Endodermal cell (in vitro differentiated cells): Measurements from ENCODE around the gene AKAP8. TPM values are rescaled to one million over a fixed set of nuclear protein-coding genes. Genes with fewer than 3 reads are reported as not detected.
"Not testable (repeated sequence)": the region's sequence is repeated elsewhere in the genome, so short reads cannot be mapped to it uniquely, and the experiment has no call there.

Experiments
- DNase-seq: peaks from one replicate; pipeline ENCODE4 v3.0.0-alpha.2; 2017
- H3K27ac ChIP-seq: 2 replicates; pipeline ENCODE4 v1.5.1; 2013; ENCODE audit warnings: mild to moderate bottlenecking, low read depth, low read length, moderate library complexity
- H3K27me3 ChIP-seq: 2 replicates; pipeline ENCODE4 v1.6.1; 2013; ENCODE audit warnings: mild to moderate bottlenecking, low read length, moderate library complexity; ENCODE audit not compliant: insufficient read depth, control insufficient read depth, poor library complexity, severe bottlenecking
- H3K36me3 ChIP-seq: 2 replicates; pipeline ENCODE4 v1.7.0; 2013; ENCODE audit warnings: mild to moderate bottlenecking, low read length, moderate library complexity; ENCODE audit not compliant: control insufficient read depth, insufficient read depth
- H3K4me1 ChIP-seq: one replicate; pipeline ENCODE4 v1.7.0; 2013; ENCODE audit warnings: low read length; ENCODE audit not compliant: control insufficient read depth, insufficient read depth
- H3K4me3 ChIP-seq: 2 replicates; pipeline ENCODE4 v1.5.1; 2013; ENCODE audit warnings: mild to moderate bottlenecking, low read length, moderate library complexity
- H3K9ac ChIP-seq: 2 replicates; pipeline ENCODE4 v1.6.1; 2013; ENCODE audit warnings: mild to moderate bottlenecking, low read length, moderate library complexity; ENCODE audit not compliant: poor library complexity, severe bottlenecking; ENCODE audit errors: extremely low read depth
- H3K9me3 ChIP-seq: 2 replicates; pipeline ENCODE4 v1.6.1; 2013; ENCODE audit warnings: mild to moderate bottlenecking, low read length, moderate library complexity; ENCODE audit not compliant: control insufficient read depth
- H3K27ac Mint-ChIP-seq: 2 replicates; pipeline ENCODE4 v1.8.0; 2020; ENCODE audit warnings: mixed read lengths
- H3K27me3 Mint-ChIP-seq: 2 replicates; pipeline ENCODE4 v1.8.0; 2021; ENCODE audit warnings: mild to moderate bottlenecking, mixed read lengths; ENCODE audit not compliant: insufficient read depth
- H3K36me3 Mint-ChIP-seq: 2 replicates; pipeline ENCODE4 v1.8.0; 2020; ENCODE audit warnings: low read depth, mixed read lengths
- H3K4me1 Mint-ChIP-seq: 2 replicates; pipeline ENCODE4 v1.8.0; 2020; ENCODE audit warnings: mixed read lengths
- H3K4me3 Mint-ChIP-seq: 2 replicates; pipeline ENCODE4 v1.8.0; 2020; ENCODE audit warnings: mild to moderate bottlenecking, moderate library complexity, mixed read lengths
- H3K9me3 Mint-ChIP-seq: 2 replicates; pipeline ENCODE4 v1.8.0; 2020; ENCODE audit warnings: mild to moderate bottlenecking, mixed read lengths
- WGBS, 2 experiments: methylation state at CpG; one replicate each; pipeline versions ENCODE4 v1.1.5 to v1.1.7; 2013; ENCODE audit warnings: missing lambda C conversion rate in 2 of 2, mixed read lengths in 1 of 2; ENCODE audit not compliant: insufficient coverage in 1 of 2, insufficient read length in 1 of 2; 5-methylcytosine and 5-hydroxymethylcytosine counted together
- total RNA-seq, 2 donors: library from RNA; stranded (reverse); fragmentation: NEBNext Ultra II Directional in 1 of 2; extraction: Animal tissue kit (Norgen Biotek cat#: 25700) in 1 of 2; gene quantifications; 2 replicates in 1 of 2; 3 replicates in 1 of 2; pipeline ENCODE4 v1.2.1, GENCODE V29; 2021
- TF ChIP-seq, protein P1 (sequence below): fragments of 200-600 bp; sonication (generic); conservative IDR thresholded peaks from 2 replicates; pipeline ENCODE4 v1.5.0; 2021; ENCODE audit warnings: antibody characterized with exemption, mild to moderate bottlenecking

AKAP8 gene
- total RNA-seq, 2 donors from 2014 or later = 34.9 to 39.6 TPM

DNA sequence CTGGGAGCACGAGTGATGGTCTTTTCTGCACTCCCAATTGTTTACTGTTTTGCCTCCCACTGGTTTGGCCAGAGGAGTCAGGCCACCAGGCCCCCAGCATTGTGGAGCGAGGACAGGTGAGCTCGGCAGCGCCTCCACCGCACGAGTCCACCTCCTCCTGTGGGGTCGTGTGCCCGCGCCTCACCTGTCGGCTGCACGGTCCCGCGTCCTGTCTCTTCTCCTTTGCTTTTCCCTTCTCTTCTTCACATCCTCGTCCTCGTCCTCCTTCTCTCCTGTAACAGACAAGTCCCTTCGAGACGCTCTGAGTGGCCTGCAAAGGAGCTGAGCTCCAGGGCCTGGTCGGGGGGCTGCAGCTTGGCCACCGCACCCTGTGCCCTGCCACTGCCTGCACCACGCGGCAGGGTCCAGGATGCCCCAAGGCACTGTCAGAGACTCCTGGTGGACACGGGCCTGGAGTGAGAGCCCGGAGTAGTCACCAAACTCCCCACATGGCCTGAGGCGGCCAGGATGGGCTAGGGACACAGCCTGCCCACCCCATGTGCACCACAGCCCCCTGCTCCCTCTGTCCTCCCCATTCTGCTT lies 11.4 kb downstream of the AKAP8 start:
- TF ChIP-seq, protein P1, sequence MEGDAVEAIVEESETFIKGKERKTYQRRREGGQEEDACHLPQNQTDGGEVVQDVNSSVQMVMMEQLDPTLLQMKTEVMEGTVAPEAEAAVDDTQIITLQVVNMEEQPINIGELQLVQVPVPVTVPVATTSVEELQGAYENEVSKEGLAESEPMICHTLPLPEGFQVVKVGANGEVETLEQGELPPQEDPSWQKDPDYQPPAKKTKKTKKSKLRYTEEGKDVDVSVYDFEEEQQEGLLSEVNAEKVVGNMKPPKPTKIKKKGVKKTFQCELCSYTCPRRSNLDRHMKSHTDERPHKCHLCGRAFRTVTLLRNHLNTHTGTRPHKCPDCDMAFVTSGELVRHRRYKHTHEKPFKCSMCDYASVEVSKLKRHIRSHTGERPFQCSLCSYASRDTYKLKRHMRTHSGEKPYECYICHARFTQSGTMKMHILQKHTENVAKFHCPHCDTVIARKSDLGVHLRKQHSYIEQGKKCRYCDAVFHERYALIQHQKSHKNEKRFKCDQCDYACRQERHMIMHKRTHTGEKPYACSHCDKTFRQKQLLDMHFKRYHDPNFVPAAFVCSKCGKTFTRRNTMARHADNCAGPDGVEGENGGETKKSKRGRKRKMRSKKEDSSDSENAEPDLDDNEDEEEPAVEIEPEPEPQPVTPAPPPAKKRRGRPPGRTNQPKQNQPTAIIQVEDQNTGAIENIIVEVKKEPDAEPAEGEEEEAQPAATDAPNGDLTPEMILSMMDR = no peak
- no peak overlapping the region for H3K27ac Mint-ChIP-seq
- H3K27me3 Mint-ChIP-seq = no peaks in the 10 kb centered on the region
- no peaks in the 10 kb centered on the region for H3K4me1 Mint-ChIP-seq
- Histone ChIP-seq H3K27me3 (no peaks in the 10 kb centered on the region), H3K27ac (no peak overlapping the region), H3K9ac (no peak overlapping the region), H3K4me1 (no peaks in the 10 kb centered on the region), H3K36me3 (peaks cover 74% of the 10 kb centered on the region), H3K4me3 (no peak overlapping the region), H3K9me3 (peaks cover 11% of the 10 kb centered on the region)
- peaks cover 11% of the 10 kb centered on the region for H3K9me3 Mint-ChIP-seq
- DNase-seq = no peak
- H3K36me3 Mint-ChIP-seq = peaks cover 77% of the 10 kb centered on the region
- no peak overlapping the region for H3K4me3 Mint-ChIP-seq
- WGBS, 2 experiments = 96 to 97% methylated on average over 19 to 24 of the region's 24 CpGs

DNA sequence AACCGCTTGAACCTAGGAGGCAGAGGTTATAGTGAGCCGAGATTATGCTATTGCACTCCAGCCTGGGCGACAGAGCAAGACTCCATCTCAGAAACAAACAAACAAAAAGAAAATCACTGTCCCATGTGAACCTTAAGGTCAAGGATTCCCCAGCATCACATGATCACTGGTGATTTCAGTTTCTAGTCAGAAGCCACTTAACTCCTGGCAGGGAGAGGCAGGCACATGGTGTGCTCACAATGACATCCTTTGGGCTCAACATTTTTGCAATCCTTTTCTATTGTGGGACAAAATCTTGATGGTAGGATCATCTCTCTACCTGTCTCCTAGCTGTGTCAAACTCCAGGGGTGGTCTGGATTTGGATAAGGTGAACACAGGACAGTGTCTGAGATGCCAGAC lies 12.1 kb downstream of the AKAP8 start:
- no peaks in the 10 kb centered on the region for H3K4me1 ChIP-seq
- H3K9ac ChIP-seq = no peak overlapping the region
- H3K4me3 ChIP-seq = no peak overlapping the region
- TF ChIP-seq, protein P1 = no peak
- H3K27ac ChIP-seq = no peak overlapping the region
- Mint-ChIP-seq H3K36me3 (peaks cover 75% of the 10 kb centered on the region), H3K9me3 (peaks cover 13% of the 10 kb centered on the region), H3K27ac (no peak overlapping the region), H3K27me3 (no peaks in the 10 kb centered on the region), H3K4me1 (no peaks in the 10 kb centered on the region), H3K4me3 (no peak overlapping the region)
- H3K9me3 ChIP-seq = peaks cover 11% of the 10 kb centered on the region
- peaks cover 68% of the 10 kb centered on the region for H3K36me3 ChIP-seq
- no peak for DNase-seq
- H3K27me3 ChIP-seq = no peaks in the 10 kb centered on the region
- 97 to 100% methylated on average over 2 to 3 of the region's 3 CpGs for WGBS, 2 experiments

DNA sequence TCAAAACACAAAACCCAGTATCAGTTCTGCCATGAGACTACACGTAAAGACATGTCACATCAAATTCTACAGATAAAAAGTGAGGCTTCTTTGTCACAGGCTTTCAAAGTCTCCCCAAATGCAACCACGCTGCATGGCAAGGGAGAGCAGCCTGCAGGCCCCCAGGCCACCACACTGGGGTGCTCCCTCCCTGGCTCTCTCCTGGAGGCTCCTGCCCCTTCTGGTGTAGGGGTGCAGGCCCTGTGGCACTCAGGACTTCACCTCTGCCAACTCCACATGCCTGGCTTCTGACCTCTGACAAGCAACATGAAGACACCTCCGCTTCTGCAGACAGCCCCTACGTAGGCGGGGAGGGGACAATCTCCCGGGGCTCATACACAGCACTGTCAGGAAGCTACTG lies 14.3 kb downstream of the AKAP8 start:
- no peak overlapping the region for H3K4me3 Mint-ChIP-seq

DNA sequence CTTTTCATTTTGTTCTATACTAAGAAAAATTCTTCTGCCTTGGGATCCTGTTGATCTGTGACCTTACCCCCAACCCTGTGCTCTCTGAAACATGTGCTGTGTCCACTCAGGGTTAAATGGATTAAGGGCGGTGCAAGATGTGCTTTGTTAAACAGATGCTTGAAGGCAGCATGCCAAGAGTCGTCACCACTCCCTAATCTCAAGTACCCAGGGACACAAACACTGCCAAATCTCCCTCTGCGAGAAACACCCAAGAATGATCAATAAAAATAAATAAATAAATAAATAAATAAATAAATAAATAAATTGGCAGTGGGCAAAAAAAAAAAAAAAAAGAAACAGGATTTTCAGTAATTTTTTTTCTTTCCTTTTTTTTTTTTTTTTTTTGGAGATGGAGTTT lies 15.8 kb downstream of the AKAP8 start:
- DNase-seq, H3K4me1 ChIP-seq, H3K27me3 ChIP-seq, H3K9ac ChIP-seq, H3K27ac Mint-ChIP-seq, H3K27ac ChIP-seq, H3K27me3 Mint-ChIP-seq, H3K4me1 Mint-ChIP-seq, H3K4me3 ChIP-seq, H3K4me3 Mint-ChIP-seq: not testable (repeated sequence)
- peaks cover 71% of the 10 kb centered on the region for H3K36me3 ChIP-seq
- peaks cover 18% of the 10 kb centered on the region for H3K9me3 ChIP-seq
- H3K36me3 Mint-ChIP-seq = peaks cover 82% of the 10 kb centered on the region
- peaks cover 23% of the 10 kb centered on the region for H3K9me3 Mint-ChIP-seq
- WGBS, 2 experiments = 95% methylated on average over 2 of the region's 3 CpGs; no CpG with 5 or more reads in 1 of the 2 experiments

More for the DNA sequence above, 14.3 kb downstream of the AKAP8 start:
- Histone ChIP-seq H3K27me3 (no peaks in the 10 kb centered on the region), H3K9ac (no peak overlapping the region), H3K4me3 (no peak overlapping the region), H3K36me3 (peaks cover 68% of the 10 kb centered on the region), H3K27ac (no peak overlapping the region), H3K9me3 (peaks cover 18% of the 10 kb centered on the region), H3K4me1 (no peaks in the 10 kb centered on the region)
- Mint-ChIP-seq H3K36me3 (peaks cover 78% of the 10 kb centered on the region), H3K9me3 (peaks cover 23% of the 10 kb centered on the region), H3K27ac (no peak overlapping the region), H3K27me3 (no peaks in the 10 kb centered on the region), H3K4me1 (no peaks in the 10 kb centered on the region)
- DNase-seq = no peak
- TF ChIP-seq, protein P1 = no peak
- WGBS, 2 experiments = 98 to 100% methylated on average over 4 to 6 of the region's 6 CpGs

DNA sequence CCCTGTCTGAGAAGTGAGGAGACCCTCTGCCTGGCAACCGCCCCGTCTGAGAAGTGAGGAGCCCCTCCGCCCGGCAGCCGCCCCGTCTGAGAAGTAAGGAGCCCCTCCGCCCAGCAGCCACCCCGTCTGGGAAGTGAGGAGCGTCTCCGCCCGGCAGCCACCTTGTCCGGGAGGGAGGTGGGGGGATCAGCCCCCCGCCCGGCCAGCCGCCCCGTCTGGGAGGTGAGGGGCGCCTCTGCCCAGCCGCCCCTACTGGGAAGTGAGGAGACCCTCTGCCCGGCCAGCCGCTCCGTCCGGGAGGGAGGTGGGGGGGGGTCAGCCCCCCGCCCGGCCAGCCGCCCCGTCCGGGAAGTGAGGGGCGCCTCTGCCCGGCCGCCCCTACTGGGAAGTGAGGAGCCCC lies 16.5 kb downstream of the AKAP8 start:
- peaks cover 23% of the 10 kb centered on the region for H3K9me3 Mint-ChIP-seq
- not testable (repeated sequence) for H3K27me3 Mint-ChIP-seq, H3K4me1 Mint-ChIP-seq, H3K27me3 ChIP-seq, H3K4me3 ChIP-seq, DNase-seq, H3K27ac Mint-ChIP-seq, H3K27ac ChIP-seq, H3K4me1 ChIP-seq, H3K4me3 Mint-ChIP-seq, H3K9ac ChIP-seq
- Histone ChIP-seq H3K36me3 (peaks cover 71% of the 10 kb centered on the region), H3K9me3 (peaks cover 18% of the 10 kb centered on the region)
- 98% methylated on average over 16 of the region's 30 CpGs; no CpG with 5 or more reads in 1 of the 2 experiments for WGBS, 2 experiments
- peaks cover 83% of the 10 kb centered on the region for H3K36me3 Mint-ChIP-seq
